ENCODE data around the gene FLT1.

The FLT1 gene

DNA sequence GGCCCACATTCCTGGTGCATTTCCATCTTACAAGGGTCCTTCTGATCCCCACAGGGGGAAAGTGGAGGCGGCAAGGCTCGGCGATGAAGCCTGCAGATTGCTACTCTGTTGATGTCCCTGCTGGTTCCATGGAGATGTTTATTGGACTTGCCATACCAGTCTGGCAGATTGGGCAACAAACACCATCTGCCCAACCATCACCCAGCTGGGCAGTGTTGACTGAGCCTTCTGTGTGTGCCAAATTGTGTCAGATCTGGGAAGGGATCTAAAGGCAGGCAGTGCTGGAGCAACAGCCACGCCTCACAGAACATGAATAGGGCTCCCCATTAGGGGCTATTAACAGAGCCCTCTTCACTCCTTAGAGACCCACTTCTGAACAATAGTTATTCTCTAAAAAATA is 35.0 kb downstream of the FLT1 start:
- TF ChIP-seq, protein P1, sequence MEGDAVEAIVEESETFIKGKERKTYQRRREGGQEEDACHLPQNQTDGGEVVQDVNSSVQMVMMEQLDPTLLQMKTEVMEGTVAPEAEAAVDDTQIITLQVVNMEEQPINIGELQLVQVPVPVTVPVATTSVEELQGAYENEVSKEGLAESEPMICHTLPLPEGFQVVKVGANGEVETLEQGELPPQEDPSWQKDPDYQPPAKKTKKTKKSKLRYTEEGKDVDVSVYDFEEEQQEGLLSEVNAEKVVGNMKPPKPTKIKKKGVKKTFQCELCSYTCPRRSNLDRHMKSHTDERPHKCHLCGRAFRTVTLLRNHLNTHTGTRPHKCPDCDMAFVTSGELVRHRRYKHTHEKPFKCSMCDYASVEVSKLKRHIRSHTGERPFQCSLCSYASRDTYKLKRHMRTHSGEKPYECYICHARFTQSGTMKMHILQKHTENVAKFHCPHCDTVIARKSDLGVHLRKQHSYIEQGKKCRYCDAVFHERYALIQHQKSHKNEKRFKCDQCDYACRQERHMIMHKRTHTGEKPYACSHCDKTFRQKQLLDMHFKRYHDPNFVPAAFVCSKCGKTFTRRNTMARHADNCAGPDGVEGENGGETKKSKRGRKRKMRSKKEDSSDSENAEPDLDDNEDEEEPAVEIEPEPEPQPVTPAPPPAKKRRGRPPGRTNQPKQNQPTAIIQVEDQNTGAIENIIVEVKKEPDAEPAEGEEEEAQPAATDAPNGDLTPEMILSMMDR (IDR thresholded peaks at IDR 0.05; ENCODE audit: extremely low read depth, missing control alignments), result no peak
- DNase-seq (ENCODE audit: low spot score), result no peak

DNA sequence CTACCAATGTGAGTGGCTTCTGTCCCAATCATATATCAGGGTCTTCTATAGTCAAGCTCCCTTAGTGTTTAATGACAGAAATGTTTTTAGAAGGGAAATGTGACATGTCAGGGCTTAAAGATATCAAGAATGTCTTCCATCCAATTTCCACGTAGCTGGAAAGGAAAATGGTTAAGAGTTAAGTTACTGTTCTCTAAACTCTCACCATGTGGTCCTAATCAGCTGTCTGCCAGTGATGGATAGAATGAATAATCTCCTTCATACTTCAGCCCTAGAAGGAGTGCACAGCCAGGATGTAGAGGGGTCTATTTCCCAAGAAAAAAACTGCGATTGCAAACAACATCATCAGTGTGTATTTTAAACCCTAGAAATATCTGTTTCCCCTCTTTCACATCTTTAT is 36.3 kb downstream of the FLT1 start:
- DNase-seq (ENCODE audit: low spot score), result no peak
- TF ChIP-seq, protein P1 (IDR thresholded peaks at IDR 0.05; ENCODE audit: extremely low read depth, missing control alignments), result no peak

DNA sequence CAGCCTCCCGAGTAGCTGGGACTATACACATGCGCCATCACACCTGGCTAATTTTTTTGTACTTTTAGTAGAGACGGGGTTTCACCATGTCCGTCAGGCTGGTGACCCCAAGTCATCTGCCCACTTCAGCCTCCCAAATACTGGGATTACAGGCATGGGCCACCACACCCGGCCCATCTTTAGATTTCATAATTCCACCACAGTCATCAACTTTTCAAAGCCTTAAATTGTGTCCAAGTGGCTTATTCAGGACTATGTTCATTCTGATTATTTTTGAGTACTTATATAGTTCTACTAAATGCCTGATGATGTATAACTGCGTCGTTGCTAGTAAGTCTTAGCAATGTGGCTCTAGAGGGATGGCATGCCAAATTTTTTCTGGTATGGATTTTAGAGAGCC is 36.9 kb downstream of the FLT1 start:
- no peak for DNase-seq (ENCODE audit: low spot score)

DNA sequence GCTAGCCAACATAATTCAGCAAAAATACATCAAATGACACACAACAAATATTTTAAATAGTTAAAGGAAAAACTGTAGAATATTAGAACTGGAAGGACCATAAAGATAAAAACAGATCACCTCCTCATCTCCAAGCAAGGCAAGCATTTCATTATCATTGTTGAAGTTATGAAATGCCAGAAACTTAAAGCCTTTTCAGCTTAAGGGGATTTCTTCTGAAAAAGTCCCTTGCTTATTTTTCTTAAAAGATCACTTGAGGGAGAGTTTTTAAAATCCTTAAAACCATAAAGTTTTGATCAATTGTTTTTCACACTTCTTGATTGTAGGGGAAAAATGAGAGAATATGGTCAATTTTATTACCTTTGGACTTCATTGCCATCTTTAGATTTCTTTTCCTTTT is 37.4 kb downstream of the FLT1 start:
- TF ChIP-seq, protein P1 (IDR thresholded peaks at IDR 0.05; ENCODE audit: extremely low read depth, missing control alignments), result no peak
- DNase-seq (ENCODE audit: low spot score), result no peak

More for the DNA sequence above, 36.9 kb downstream of the FLT1 start:
- TF ChIP-seq, protein P1 (IDR thresholded peaks at IDR 0.05; ENCODE audit: extremely low read depth, missing control alignments), result no peak

DNA sequence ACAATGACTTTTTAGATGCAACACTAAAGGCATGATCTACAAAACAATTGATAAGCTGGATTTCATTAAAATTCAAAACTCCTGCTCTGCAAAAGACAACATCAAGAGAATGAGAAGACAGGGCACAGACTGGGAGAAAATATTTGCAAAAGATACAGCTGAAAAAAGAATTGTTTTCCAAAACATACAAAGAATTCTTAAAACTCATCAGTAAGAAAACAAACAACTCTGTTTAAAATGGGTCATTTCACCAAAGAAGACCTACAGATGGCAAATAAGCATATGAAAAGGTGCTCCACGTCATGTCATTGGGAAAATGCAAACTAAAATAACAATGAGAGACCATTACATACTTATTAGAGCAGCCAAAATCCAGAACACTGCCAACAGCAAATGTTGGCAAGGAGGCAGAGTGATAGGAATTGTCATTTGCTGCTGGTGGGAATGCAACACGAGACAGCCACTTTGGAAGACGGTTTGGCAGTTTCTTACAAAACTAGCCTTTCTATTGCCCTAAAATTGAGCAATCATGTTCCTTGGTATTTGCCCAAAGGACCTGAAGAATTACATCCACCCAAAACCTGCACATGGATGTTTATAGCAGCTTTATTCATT is 39.2 kb downstream of the FLT1 start:
- no peak for DNase-seq (ENCODE audit: low spot score)
- TF ChIP-seq, protein P1 (IDR thresholded peaks at IDR 0.05; ENCODE audit: extremely low read depth, missing control alignments), result no peak

DNA sequence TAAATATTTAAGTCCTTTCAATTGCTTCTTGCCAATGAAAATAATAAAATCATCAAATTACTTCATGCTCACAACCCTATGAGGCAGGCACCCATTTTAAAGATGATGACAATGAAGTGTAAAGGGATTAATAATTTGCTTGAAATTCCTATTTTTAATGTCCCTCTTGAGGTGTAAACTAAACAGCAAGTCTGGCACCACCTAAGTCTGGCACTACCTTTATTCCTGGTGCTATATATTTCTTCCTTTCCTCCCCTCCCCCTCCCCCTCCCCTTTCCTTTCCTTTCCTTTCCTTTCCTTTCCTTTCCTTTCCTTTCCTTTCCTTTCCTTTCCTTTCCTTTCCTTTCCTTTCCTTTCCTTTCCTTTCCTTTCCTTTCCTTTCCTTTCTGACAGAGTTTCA is 42.2 kb downstream of the FLT1 start:
- TF ChIP-seq, protein P1 (IDR thresholded peaks at IDR 0.05; ENCODE audit: extremely low read depth, missing control alignments), result no peak
- no peak for DNase-seq (ENCODE audit: low spot score)

DNA sequence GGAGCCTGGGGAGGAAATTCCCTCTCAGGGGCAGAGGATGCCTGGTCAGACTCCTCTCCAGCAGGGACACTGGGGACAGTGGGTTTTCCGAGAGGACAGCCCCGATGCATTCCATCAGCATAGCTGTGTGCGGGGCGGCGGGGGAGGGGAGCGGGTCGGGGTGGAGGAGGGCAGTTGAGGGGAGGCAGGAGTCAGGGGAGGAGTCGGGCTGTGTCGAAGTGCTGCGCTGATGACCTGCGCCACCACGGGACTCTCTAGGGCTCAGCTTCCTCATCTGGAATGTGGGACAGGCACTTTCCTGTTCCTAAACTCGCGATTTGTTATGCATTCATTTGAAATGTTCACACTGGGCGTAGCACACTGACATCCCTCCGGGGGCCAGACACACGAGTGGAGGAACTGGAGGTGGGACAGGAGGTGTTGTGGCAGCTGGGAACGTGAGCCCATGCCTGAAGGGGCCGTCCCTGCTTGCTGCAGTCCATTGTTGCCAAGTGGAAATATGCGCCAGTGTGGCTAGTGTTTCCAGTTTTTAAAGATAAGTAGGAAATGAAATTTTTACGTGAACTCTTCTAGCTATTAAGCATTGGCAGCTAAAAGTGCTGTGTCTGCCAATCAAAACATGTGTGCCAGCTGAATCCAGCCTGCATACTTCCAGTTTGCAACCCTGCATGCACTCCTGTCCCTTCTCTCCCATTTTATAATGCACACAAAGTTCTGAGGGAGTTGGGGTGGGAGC is 43.3 kb downstream of the FLT1 start:
- TF ChIP-seq, protein P1 (IDR thresholded peaks at IDR 0.05; ENCODE audit: extremely low read depth, missing control alignments), result no peak

More for the DNA sequence above, 43.3 kb downstream of the FLT1 start:
- no peak for DNase-seq (ENCODE audit: low spot score)
